Measurements from ENCODE around the gene ASTN1.

The ASTN1 gene

DNA sequence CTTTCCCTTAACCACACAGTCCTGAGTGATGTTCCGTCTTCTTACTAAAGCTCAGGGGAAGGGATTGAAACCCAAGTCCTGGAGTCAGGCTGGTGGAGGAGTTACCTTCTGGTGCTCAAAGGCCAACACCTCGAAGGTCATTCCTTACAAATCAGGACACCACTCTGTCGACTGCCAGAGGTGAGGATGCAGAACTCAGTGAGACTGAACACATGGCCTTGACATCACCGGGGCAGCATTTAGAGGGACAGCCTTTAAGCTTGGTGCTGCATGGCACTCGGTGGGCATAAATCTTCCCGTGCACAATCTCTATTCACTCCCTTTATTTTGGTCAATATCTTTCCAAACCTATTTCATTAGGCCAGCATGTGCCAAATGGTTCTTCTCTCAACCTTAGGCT, 130.9 kb downstream of the ASTN1 start:
- no peaks in the 10 kb centered on the region for H3K36me3 ChIP-seq (ENCODE audit: insufficient read depth, insufficient read length, low read length)
- H3K27me3 ChIP-seq (ENCODE audit: insufficient read depth, insufficient read length) = no peaks in the 10 kb centered on the region
- no peak for DNase-seq (ENCODE audit: low read depth, low spot score)
- H3K9ac ChIP-seq (ENCODE audit: insufficient read length, low read depth) = no peak overlapping the region
- no peak for TF ChIP-seq SUZ12 (IDR thresholded peaks at IDR 0.05; ENCODE audit: extremely low read depth, insufficient read depth, insufficient read length)
- no peak for TF ChIP-seq ZNF274 (IDR thresholded peaks at IDR 0.05; ENCODE audit: low read depth, low read length)
- TF ChIP-seq YY1 (IDR thresholded peaks at IDR 0.05; ENCODE audit: insufficient read depth, insufficient read length) = no peak
- no peaks in the 10 kb centered on the region for H3K4me1 ChIP-seq (ENCODE audit: insufficient read depth, insufficient read length)
- H3K9me3 ChIP-seq (ENCODE audit: insufficient read depth, low read length) = no peaks in the 10 kb centered on the region
- H3K4me3 ChIP-seq (ENCODE audit: insufficient read length, low read depth) = no peak overlapping the region

DNA sequence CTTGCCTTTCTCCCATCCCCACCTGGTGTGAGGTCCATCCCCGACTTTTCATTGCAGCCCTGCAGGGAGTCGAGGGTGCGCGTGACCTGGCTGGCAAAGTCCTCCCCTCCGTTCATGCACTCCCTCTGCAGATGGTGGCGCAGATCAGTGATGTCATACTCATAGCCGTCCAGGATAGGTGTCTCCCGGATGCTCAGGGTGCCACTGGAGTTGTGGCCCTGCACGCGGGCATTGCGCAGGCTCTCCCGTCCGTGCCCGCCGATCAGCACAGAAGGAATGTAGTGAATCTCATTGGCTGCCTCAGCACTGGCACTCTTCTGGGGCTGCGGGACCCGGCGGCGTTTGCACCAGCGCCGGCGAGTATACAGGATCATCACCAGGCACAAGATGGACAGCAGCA, 132.1 kb downstream of the ASTN1 start:
- H3K9ac ChIP-seq (ENCODE audit: insufficient read length, low read depth) = no peak overlapping the region
- no peaks in the 10 kb centered on the region for H3K36me3 ChIP-seq (ENCODE audit: insufficient read depth, insufficient read length, low read length)
- no peaks in the 10 kb centered on the region for H3K27me3 ChIP-seq (ENCODE audit: insufficient read depth, insufficient read length)
- H3K4me1 ChIP-seq (ENCODE audit: insufficient read depth, insufficient read length) = no peaks in the 10 kb centered on the region
- H3K4me3 ChIP-seq (ENCODE audit: insufficient read length, low read depth) = no peak overlapping the region
- TF ChIP-seq SUZ12 (IDR thresholded peaks at IDR 0.05; ENCODE audit: extremely low read depth, insufficient read depth, insufficient read length) = no peak
- no peak for TF ChIP-seq YY1 (IDR thresholded peaks at IDR 0.05; ENCODE audit: insufficient read depth, insufficient read length)
- TF ChIP-seq ZNF274 (IDR thresholded peaks at IDR 0.05; ENCODE audit: low read depth, low read length) = no peak
- no peak for DNase-seq (ENCODE audit: low read depth, low spot score)
- H3K9me3 ChIP-seq (ENCODE audit: insufficient read depth, low read length) = no peaks in the 10 kb centered on the region

DNA sequence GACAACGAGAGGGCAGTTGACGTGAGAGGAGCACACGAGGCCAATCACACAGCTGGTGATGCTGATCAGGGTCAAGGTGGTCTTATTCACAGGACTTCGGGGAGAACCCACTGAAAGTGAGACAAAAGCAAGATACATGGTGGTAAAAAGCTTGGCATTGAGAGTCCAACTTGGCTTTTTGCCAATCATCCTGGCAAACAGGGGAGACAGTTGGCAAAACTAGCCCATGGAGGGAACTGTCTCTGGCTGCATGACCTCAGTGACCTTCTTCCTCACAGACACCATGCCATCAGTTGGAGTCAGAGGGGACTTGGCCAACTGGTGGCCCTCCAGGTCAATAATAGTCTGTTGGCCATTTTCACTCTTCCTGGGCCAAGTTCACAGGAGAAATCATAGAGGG, 139.9 kb downstream of the ASTN1 start:
- Histone ChIP-seq H3K4me1 (ENCODE audit: insufficient read depth, insufficient read length) (no peaks in the 10 kb centered on the region), H3K4me3 (ENCODE audit: insufficient read length, low read depth) (no peak overlapping the region), H3K27me3 (ENCODE audit: insufficient read depth, insufficient read length) (no peaks in the 10 kb centered on the region), H3K9me3 (ENCODE audit: insufficient read depth, low read length) (no peaks in the 10 kb centered on the region), H3K9ac (ENCODE audit: insufficient read length, low read depth) (no peak overlapping the region), H3K36me3 (ENCODE audit: insufficient read depth, insufficient read length, low read length) (no peaks in the 10 kb centered on the region)
- DNase-seq (ENCODE audit: low read depth, low spot score) = no peak
- TF ChIP-seq SUZ12 (IDR thresholded peaks at IDR 0.05; ENCODE audit: extremely low read depth, insufficient read depth, insufficient read length) = no peak
- TF ChIP-seq ZNF274 (IDR thresholded peaks at IDR 0.05; ENCODE audit: low read depth, low read length) = no peak
- no peak for TF ChIP-seq YY1 (IDR thresholded peaks at IDR 0.05; ENCODE audit: insufficient read depth, insufficient read length)

DNA sequence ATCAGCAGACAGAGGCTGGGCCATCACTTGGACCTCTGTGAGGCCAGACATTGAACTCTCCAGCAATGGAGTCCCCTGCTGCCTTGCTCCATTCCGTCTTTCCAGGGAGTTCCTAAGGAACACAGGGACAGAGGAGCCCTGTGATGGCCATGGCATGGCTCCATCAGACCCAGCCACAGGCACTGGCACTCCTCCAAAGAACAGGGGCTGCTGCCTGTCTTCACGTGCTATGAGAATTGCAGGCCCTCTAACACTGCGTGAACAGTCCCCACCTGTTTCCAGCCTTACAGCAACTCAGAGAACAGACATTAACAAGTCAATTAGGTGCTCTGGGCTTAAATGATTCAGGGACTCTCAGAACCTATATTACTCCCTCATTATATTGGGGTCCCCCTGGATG, 140.8 kb downstream of the ASTN1 start:
- H3K9me3 ChIP-seq (ENCODE audit: insufficient read depth, low read length) = no peaks in the 10 kb centered on the region

DNA sequence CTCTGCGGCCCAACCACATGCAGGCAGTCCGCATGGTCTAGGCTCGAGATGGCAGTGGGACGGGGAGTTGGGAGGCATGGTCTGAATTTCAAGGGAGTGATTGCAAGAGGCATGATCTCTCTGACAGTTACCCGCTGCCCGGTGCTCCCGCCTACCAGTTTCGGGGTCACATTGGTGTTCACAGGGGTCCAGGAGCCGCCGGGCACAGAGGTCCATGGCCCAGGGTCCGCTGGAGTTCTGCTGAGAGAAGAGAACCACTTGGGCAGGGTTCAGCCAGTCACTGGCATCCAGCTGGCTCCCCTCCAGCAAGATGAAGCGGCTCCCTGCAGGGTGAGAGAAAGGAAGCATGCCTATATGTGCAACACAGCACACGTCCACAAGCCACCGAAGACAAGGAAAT, 141.3 kb downstream of the ASTN1 start:
- DNase-seq (ENCODE audit: low read depth, low spot score) = no peak
- no peaks in the 10 kb centered on the region for H3K36me3 ChIP-seq (ENCODE audit: insufficient read depth, insufficient read length, low read length)
- TF ChIP-seq ZNF274 (IDR thresholded peaks at IDR 0.05; ENCODE audit: low read depth, low read length) (no peak), SUZ12 (IDR thresholded peaks at IDR 0.05; ENCODE audit: extremely low read depth, insufficient read depth, insufficient read length) (no peak), YY1 (IDR thresholded peaks at IDR 0.05; ENCODE audit: insufficient read depth, insufficient read length) (no peak)
- no peak overlapping the region for H3K9ac ChIP-seq (ENCODE audit: insufficient read length, low read depth)
- H3K27me3 ChIP-seq (ENCODE audit: insufficient read depth, insufficient read length) = no peaks in the 10 kb centered on the region
- no peaks in the 10 kb centered on the region for H3K4me1 ChIP-seq (ENCODE audit: insufficient read depth, insufficient read length)
- no peaks in the 10 kb centered on the region for H3K9me3 ChIP-seq (ENCODE audit: insufficient read depth, low read length)
- H3K4me3 ChIP-seq (ENCODE audit: insufficient read length, low read depth) = no peak overlapping the region

More for the DNA sequence above, 140.8 kb downstream of the ASTN1 start:
- no peak overlapping the region for H3K4me3 ChIP-seq (ENCODE audit: insufficient read length, low read depth)
- no peak overlapping the region for H3K9ac ChIP-seq (ENCODE audit: insufficient read length, low read depth)
- no peaks in the 10 kb centered on the region for H3K4me1 ChIP-seq (ENCODE audit: insufficient read depth, insufficient read length)
- no peaks in the 10 kb centered on the region for H3K36me3 ChIP-seq (ENCODE audit: insufficient read depth, insufficient read length, low read length)
- TF ChIP-seq YY1 (IDR thresholded peaks at IDR 0.05; ENCODE audit: insufficient read depth, insufficient read length) (no peak), SUZ12 (IDR thresholded peaks at IDR 0.05; ENCODE audit: extremely low read depth, insufficient read depth, insufficient read length) (no peak), ZNF274 (IDR thresholded peaks at IDR 0.05; ENCODE audit: low read depth, low read length) (no peak)
- no peak for DNase-seq (ENCODE audit: low read depth, low spot score)
- H3K27me3 ChIP-seq (ENCODE audit: insufficient read depth, insufficient read length) = no peaks in the 10 kb centered on the region

DNA sequence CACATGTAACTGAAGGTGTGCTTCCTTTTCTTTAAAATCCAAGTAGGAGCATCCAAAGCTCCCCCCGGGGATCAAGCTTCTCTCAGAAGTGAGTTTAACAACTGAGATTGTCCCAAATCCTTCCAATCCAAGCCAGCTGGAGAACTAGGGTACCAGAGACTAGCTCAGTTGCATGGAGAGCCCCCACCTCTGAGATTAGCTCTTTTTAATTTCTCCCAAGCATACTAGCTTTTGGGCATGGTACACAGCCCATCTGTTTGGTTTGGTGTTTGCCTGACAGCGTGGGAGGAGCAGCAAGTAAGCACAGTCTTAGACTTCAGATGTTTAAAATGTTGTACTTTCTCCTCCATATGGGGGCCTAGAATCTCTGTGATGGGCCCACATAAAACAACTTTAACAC, 142.8 kb downstream of the ASTN1 start:
- Histone ChIP-seq H3K27me3 (ENCODE audit: insufficient read depth, insufficient read length) (no peaks in the 10 kb centered on the region), H3K36me3 (ENCODE audit: insufficient read depth, insufficient read length, low read length) (no peaks in the 10 kb centered on the region), H3K4me1 (ENCODE audit: insufficient read depth, insufficient read length) (no peaks in the 10 kb centered on the region), H3K4me3 (ENCODE audit: insufficient read length, low read depth) (no peak overlapping the region), H3K9me3 (ENCODE audit: insufficient read depth, low read length) (no peaks in the 10 kb centered on the region), H3K9ac (ENCODE audit: insufficient read length, low read depth) (no peak overlapping the region)
- TF ChIP-seq YY1 (IDR thresholded peaks at IDR 0.05; ENCODE audit: insufficient read depth, insufficient read length) (no peak), SUZ12 (IDR thresholded peaks at IDR 0.05; ENCODE audit: extremely low read depth, insufficient read depth, insufficient read length) (no peak), ZNF274 (IDR thresholded peaks at IDR 0.05; ENCODE audit: low read depth, low read length) (no peak)
- no peak for DNase-seq (ENCODE audit: low read depth, low spot score)

DNA sequence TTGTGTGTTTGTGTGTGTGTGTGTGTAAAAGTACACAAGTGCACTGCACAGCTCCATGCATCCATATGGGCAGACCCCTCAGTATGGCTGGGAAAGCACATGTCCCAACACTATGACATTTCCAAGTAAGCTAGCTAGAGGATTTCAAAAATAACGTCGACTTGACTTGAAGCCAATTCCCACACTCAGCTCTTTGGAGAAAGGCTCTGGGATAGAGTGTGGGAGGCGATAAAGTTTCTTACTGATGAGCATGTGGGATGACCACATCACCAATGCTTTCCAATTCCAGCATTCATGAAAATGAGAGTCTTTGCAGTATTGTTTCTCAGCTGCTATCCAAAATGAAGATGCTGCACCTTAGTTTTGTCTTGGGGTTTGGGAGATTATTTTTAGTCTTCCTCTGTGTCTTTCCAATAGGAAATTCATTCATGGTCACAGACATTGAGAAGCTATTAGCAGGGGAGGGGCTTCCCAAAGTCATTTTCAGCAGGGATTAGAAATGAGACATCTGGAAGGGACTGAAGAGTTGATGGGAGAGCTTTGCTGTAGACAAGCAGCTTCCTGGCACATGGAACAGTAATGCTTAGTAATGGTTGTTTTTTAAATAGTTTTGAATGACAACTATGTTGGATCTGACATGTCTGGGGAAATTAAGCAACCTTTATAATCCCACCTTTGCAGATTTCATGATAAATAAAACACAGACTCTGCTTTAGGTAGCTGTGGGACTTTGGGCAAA, 143.5 kb downstream of the ASTN1 start:
- Histone ChIP-seq H3K4me3 (ENCODE audit: insufficient read length, low read depth) (no peak overlapping the region), H3K9me3 (ENCODE audit: insufficient read depth, low read length) (no peaks in the 10 kb centered on the region), H3K36me3 (ENCODE audit: insufficient read depth, insufficient read length, low read length) (no peaks in the 10 kb centered on the region), H3K9ac (ENCODE audit: insufficient read length, low read depth) (no peak overlapping the region), H3K4me1 (ENCODE audit: insufficient read depth, insufficient read length) (no peaks in the 10 kb centered on the region), H3K27me3 (ENCODE audit: insufficient read depth, insufficient read length) (no peaks in the 10 kb centered on the region)
- DNase-seq (ENCODE audit: low read depth, low spot score) = no peak
- TF ChIP-seq ZNF274 (IDR thresholded peaks at IDR 0.05; ENCODE audit: low read depth, low read length) (no peak), SUZ12 (IDR thresholded peaks at IDR 0.05; ENCODE audit: extremely low read depth, insufficient read depth, insufficient read length) (no peak), YY1 (IDR thresholded peaks at IDR 0.05; ENCODE audit: insufficient read depth, insufficient read length) (no peak)

Measured in NT2/D1 (cell line).